Liver (tissue), 9 donors: ENCODE data around the gene NTF3. TPM values are rescaled to one million over a fixed set of nuclear protein-coding genes. Genes with fewer than 3 reads are reported as not detected.

Experiments used
- DNase-seq: peaks from one replicate; pipeline ENCODE4 v3.0.0-alpha.2; 2017; ENCODE audit warnings: low spot score
- H3K27ac ChIP-seq, 2 donors: one replicate each; pipeline ENCODE4 v1.7.0; 2013; ENCODE audit warnings: inconsistent platforms in 2 of 2, low read length in 2 of 2, control low read depth in 1 of 2, low read depth in 1 of 2, mild to moderate bottlenecking in 1 of 2
- H3K27me3 ChIP-seq, 4 donors: one replicate each; pipeline versions ENCODE4 v1.6.1 to v1.7.0; 2013; ENCODE audit warnings: low read length in 3 of 4, inconsistent platforms in 1 of 4, mild to moderate bottlenecking in 1 of 4, moderate library complexity in 1 of 4; ENCODE audit not compliant: control insufficient read depth in 4 of 4, insufficient read depth in 4 of 4
- H3K36me3 ChIP-seq, 4 donors: one replicate each; pipeline versions ENCODE4 v1.6.1 to v1.7.0; 2013; ENCODE audit warnings: low read length in 3 of 4, mild to moderate bottlenecking in 3 of 4, low read depth in 1 of 4, moderate library complexity in 1 of 4; ENCODE audit not compliant: control insufficient read depth in 4 of 4, insufficient read depth in 3 of 4
- H3K4me1 ChIP-seq, 4 donors: one replicate each; pipeline versions ENCODE4 v1.6.1 to v1.7.0; 2013; ENCODE audit warnings: low read length in 3 of 4, mild to moderate bottlenecking in 3 of 4, moderate library complexity in 1 of 4; ENCODE audit not compliant: control insufficient read depth in 4 of 4, insufficient read depth in 4 of 4
- H3K4me3 ChIP-seq, 3 donors: one replicate each; pipeline versions ENCODE4 v1.6.1 to v1.7.0; 2013; ENCODE audit warnings: low read length in 3 of 3, control low read depth in 1 of 3, low read depth in 1 of 3, mild to moderate bottlenecking in 1 of 3
- H3K9ac ChIP-seq, 2 donors: one replicate each; pipeline ENCODE4 v1.7.0; 2013; ENCODE audit warnings: low read length in 2 of 2, mild to moderate bottlenecking in 2 of 2, moderate library complexity in 2 of 2, control low read depth in 1 of 2, low read depth in 1 of 2
- H3K9me3 ChIP-seq, 4 donors: one replicate each; pipeline versions ENCODE4 v1.6.1 to v1.7.0; 2013; ENCODE audit warnings: low read length in 3 of 4; ENCODE audit not compliant: control insufficient read depth in 4 of 4
- ATF3 ChIP-seq: IDR thresholded peaks from 2 replicates; pipeline ENCODE4 v1.6.1; 2016; ENCODE audit warnings: antibody characterized with exemption
- FOXA1 ChIP-seq: IDR thresholded peaks from 2 replicates; pipeline ENCODE4 v1.6.1; 2016; ENCODE audit warnings: antibody characterized with exemption
- FOXA2 ChIP-seq: IDR thresholded peaks from 2 replicates; pipeline ENCODE4 v1.6.1; 2016; ENCODE audit warnings: antibody characterized with exemption
- HNF4A ChIP-seq, 2 donors: conservative IDR thresholded peaks; 2 replicates each; pipeline ENCODE4 v1.6.1; 2016; ENCODE audit warnings: antibody characterized with exemption in 2 of 2, mild to moderate bottlenecking in 2 of 2
- HNF4G ChIP-seq: IDR thresholded peaks from 2 replicates; pipeline ENCODE4 v1.6.1; 2016; ENCODE audit warnings: antibody characterized with exemption
- JUND ChIP-seq, 2 donors: IDR thresholded peaks; 2 replicates each; pipeline ENCODE4 v1.6.1; 2016; ENCODE audit warnings: antibody characterized with exemption in 2 of 2
- RAD21 ChIP-seq, 2 donors: IDR thresholded peaks; 2 replicates each; pipeline ENCODE4 v1.6.1; 2016; ENCODE audit warnings: antibody characterized with exemption in 2 of 2, mild to moderate bottlenecking in 2 of 2
- RXRA ChIP-seq, 2 donors: IDR thresholded peaks; 2 replicates each; pipeline ENCODE4 v1.6.1; 2017 to 2018; ENCODE audit warnings: antibody characterized with exemption in 2 of 2, mild to moderate bottlenecking in 1 of 2
- SP1 ChIP-seq: IDR thresholded peaks from 2 replicates; pipeline ENCODE4 v1.6.1; 2018; ENCODE audit warnings: antibody characterized with exemption, mild to moderate bottlenecking
- YY1 ChIP-seq: IDR thresholded peaks from 2 replicates; pipeline ENCODE4 v1.6.1; 2016; ENCODE audit warnings: antibody characterized with exemption, mild to moderate bottlenecking
- WGBS: extraction: QIAGEN DNeasy Blood & Tissue Kit; methylation state at CpG from one replicate; pipeline ENCODE4 v1.1.7; 2013; 5-methylcytosine and 5-hydroxymethylcytosine counted together
- polyA plus RNA-seq, 2 donors: library from polyadenylated mRNA; stranded (reverse) in 1 of 2; unstranded in 1 of 2; fragments of 200-250 nt in 1 of 2; fragments of >200 nt in 1 of 2; fragmentation: Nextera tagmentation in 1 of 2; extraction: Ambion mirVana in 1 of 2; gene quantifications; one replicate each; pipeline versions ENCODE4 v1.2.1 to v1.2.3, GENCODE V29; 2013 to 2015
- total RNA-seq, 2 donors: library from RNA; depleted of rRNA; stranded (reverse); fragments of >200 nt; gene quantifications; one replicate each; pipeline ENCODE4 v1.2.3, GENCODE V29; 2014
- TF ChIP-seq, protein P1 (sequence below): IDR thresholded peaks from 2 replicates; pipeline ENCODE4 v1.6.1; 2016; ENCODE audit warnings: antibody characterized with exemption
- TF ChIP-seq, protein P2 (sequence below): fragments of 150-350 bp; IDR thresholded peaks from 2 replicates; pipeline ENCODE4 v1.5.1; 2017; ENCODE audit warnings: improper control_type of control experiment, low read depth, low read length; ENCODE audit not compliant: missing input control
- TF ChIP-seq, protein P3 (sequence below): IDR thresholded peaks from 2 replicates; pipeline ENCODE4 v1.6.1; 2016; ENCODE audit warnings: antibody characterized with exemption, mild to moderate bottlenecking
- TF ChIP-seq, protein P4 (sequence below): IDR thresholded peaks from 2 replicates; pipeline ENCODE4 v1.6.1; 2016; ENCODE audit warnings: antibody characterized with exemption
- donor health status: healthy.
- donor health status: healthy.
- donor health status: healthy.
- donor health status: healthy.
- donor health status: healthy.

NTF3 gene
- total and polyA plus RNA-seq, 4 donors, result 0.89 to 2.8 (median 1.5) TPM

DNA sequence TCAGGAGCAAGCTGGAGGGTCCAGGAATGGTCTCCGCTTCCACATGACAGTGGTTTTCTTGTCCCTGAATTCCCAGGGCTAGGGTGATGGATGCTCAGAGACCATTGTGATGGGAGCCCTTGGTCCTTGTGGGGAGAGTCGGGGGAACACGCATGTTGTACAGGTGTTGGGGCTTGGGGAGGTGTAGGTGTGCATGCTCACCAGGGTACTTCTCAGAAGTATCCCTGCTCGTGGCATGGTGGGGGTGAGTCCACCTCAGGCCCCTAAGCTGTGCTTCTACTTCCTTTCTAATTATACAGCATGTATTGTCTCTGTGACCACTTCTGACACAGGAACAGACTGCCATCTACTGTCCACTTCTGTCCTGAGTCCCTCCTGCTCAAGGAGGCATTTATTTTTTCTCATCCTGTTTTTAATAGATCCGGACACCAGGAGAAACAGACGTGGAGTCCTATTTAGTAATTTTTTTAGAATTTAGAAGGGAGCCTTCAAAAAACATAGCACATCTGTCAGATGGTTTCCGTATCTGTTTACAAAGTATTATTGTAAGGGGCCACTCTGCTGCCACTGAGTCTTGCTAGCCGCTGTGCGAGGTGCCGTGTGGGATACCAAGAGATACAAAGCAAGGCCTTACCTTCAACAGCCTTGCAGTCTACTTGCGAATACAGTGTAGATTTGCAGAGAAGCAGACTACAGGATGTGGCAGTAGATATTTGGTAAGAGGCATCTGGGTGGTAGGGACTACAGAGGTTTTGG, 10.5 kb downstream of the NTF3 start:
- DNase-seq, result no peak

GRCh38 chr12:5444520-5444919, 12.6 kb downstream of the NTF3 start:
- TF ChIP-seq, protein P1, sequence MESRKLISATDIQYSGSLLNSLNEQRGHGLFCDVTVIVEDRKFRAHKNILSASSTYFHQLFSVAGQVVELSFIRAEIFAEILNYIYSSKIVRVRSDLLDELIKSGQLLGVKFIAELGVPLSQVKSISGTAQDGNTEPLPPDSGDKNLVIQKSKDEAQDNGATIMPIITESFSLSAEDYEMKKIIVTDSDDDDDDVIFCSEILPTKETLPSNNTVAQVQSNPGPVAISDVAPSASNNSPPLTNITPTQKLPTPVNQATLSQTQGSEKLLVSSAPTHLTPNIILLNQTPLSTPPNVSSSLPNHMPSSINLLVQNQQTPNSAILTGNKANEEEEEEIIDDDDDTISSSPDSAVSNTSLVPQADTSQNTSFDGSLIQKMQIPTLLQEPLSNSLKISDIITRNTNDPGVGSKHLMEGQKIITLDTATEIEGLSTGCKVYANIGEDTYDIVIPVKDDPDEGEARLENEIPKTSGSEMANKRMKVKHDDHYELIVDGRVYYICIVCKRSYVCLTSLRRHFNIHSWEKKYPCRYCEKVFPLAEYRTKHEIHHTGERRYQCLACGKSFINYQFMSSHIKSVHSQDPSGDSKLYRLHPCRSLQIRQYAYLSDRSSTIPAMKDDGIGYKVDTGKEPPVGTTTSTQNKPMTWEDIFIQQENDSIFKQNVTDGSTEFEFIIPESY, result no peak
- TF ChIP-seq JUND (IDR thresholded peaks at IDR 0.05) (no peak), RXRA (IDR thresholded peaks at IDR 0.05) (no peak), HNF4G (no peak)
- Histone ChIP-seq H3K4me3 (no peak overlapping the region), H3K9me3 (no peaks in the 10 kb centered on the region), H3K4me1 (peaks cover 5 to 25% (median 15%) of the 10 kb centered on the region in 4 donors), H3K9ac (no peak overlapping the region), H3K36me3 (no peaks in the 10 kb centered on the region), H3K27ac (no peak overlapping the region), H3K27me3 (no peaks in the 10 kb centered on the region)
- WGBS, result 73% methylated on average over 6 of the region's 6 CpGs
- DNase-seq, result no peak

More for the DNA sequence above, 10.5 kb downstream of the NTF3 start:
- Histone ChIP-seq H3K4me3 (no peak overlapping the region), H3K9ac (no peak overlapping the region), H3K4me1 (peaks cover 5 to 25% (median 15%) of the 10 kb centered on the region in 4 donors), H3K27ac (no peak overlapping the region), H3K27me3 (no peaks in the 10 kb centered on the region), H3K36me3 (no peaks in the 10 kb centered on the region), H3K9me3 (no peaks in the 10 kb centered on the region)
- WGBS, result 57% methylated on average over 11 of the region's 11 CpGs
- TF ChIP-seq, protein P2, sequence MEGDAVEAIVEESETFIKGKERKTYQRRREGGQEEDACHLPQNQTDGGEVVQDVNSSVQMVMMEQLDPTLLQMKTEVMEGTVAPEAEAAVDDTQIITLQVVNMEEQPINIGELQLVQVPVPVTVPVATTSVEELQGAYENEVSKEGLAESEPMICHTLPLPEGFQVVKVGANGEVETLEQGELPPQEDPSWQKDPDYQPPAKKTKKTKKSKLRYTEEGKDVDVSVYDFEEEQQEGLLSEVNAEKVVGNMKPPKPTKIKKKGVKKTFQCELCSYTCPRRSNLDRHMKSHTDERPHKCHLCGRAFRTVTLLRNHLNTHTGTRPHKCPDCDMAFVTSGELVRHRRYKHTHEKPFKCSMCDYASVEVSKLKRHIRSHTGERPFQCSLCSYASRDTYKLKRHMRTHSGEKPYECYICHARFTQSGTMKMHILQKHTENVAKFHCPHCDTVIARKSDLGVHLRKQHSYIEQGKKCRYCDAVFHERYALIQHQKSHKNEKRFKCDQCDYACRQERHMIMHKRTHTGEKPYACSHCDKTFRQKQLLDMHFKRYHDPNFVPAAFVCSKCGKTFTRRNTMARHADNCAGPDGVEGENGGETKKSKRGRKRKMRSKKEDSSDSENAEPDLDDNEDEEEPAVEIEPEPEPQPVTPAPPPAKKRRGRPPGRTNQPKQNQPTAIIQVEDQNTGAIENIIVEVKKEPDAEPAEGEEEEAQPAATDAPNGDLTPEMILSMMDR, result peak; percentile 72
- TF ChIP-seq HNF4A (conservative IDR thresholded peaks at IDR 0.05) (no peak), RAD21 (IDR thresholded peaks at IDR 0.05) (peak; percentile 81 to 87)

GRCh38 chr12:5447320-5447719, 15.4 kb downstream of the NTF3 start:
- H3K9ac ChIP-seq, result no peak overlapping the region
- no peaks in the 10 kb centered on the region for H3K27me3 ChIP-seq
- WGBS, result 89% methylated on average over 5 of the region's 5 CpGs
- no peaks in the 10 kb centered on the region for H3K36me3 ChIP-seq
- H3K4me3 ChIP-seq, result no peak overlapping the region
- H3K27ac ChIP-seq, result no peak overlapping the region
- H3K9me3 ChIP-seq, result no peaks in the 10 kb centered on the region
- no peak for DNase-seq
- H3K4me1 ChIP-seq, result peaks cover 0 to 6% (median under 1%) of the 10 kb centered on the region in 4 donors
- TF ChIP-seq FOXA2 (no peak), JUND (IDR thresholded peaks at IDR 0.05) (no peak), RXRA (IDR thresholded peaks at IDR 0.05) (no peak), FOXA1 (no peak), HNF4A (conservative IDR thresholded peaks at IDR 0.05) (no peak), SP1 (no peak), RAD21 (IDR thresholded peaks at IDR 0.05) (no peak), YY1 (no peak), ATF3 (no peak)
- TF ChIP-seq, protein P1, result no peak
- TF ChIP-seq, protein P3, sequence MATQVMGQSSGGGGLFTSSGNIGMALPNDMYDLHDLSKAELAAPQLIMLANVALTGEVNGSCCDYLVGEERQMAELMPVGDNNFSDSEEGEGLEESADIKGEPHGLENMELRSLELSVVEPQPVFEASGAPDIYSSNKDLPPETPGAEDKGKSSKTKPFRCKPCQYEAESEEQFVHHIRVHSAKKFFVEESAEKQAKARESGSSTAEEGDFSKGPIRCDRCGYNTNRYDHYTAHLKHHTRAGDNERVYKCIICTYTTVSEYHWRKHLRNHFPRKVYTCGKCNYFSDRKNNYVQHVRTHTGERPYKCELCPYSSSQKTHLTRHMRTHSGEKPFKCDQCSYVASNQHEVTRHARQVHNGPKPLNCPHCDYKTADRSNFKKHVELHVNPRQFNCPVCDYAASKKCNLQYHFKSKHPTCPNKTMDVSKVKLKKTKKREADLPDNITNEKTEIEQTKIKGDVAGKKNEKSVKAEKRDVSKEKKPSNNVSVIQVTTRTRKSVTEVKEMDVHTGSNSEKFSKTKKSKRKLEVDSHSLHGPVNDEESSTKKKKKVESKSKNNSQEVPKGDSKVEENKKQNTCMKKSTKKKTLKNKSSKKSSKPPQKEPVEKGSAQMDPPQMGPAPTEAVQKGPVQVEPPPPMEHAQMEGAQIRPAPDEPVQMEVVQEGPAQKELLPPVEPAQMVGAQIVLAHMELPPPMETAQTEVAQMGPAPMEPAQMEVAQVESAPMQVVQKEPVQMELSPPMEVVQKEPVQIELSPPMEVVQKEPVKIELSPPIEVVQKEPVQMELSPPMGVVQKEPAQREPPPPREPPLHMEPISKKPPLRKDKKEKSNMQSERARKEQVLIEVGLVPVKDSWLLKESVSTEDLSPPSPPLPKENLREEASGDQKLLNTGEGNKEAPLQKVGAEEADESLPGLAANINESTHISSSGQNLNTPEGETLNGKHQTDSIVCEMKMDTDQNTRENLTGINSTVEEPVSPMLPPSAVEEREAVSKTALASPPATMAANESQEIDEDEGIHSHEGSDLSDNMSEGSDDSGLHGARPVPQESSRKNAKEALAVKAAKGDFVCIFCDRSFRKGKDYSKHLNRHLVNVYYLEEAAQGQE, result no peak
- TF ChIP-seq, protein P4, sequence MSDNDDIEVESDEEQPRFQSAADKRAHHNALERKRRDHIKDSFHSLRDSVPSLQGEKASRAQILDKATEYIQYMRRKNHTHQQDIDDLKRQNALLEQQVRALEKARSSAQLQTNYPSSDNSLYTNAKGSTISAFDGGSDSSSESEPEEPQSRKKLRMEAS, result no peak
